H1 (cell line): ENCODE results near the gene PLEKHG4. TPM values are rescaled to one million over a fixed set of nuclear protein-coding genes. Genes with fewer than 3 reads are reported as not detected.

ENCODE experiments used
- CBX8 ChIP-seq: fragments of 300-800, 300-1000 bp; sonication (generic); IDR thresholded peaks from 2 replicates; pipeline ENCODE4 v1.7.1; 2016; ENCODE audit warnings: low read depth, low read length, borderline replicate concordance
- GTF2F1 ChIP-seq: IDR thresholded peaks from 2 replicates; pipeline ENCODE4 v1.6.1; 2012; ENCODE audit warnings: low read depth, low read length, improper control_type of control experiment, borderline replicate concordance
- RAD21 ChIP-seq, 2 experiments: IDR thresholded peaks in 1 of 2; conservative IDR thresholded peaks in 1 of 2; 2 replicates each; pipeline ENCODE4 v1.6.1; 2011; ENCODE audit warnings: low read depth in 2 of 2, low read length in 2 of 2, improper control_type of control experiment in 1 of 2, inconsistent platforms in 1 of 2, mild to moderate bottlenecking in 1 of 2, moderate library complexity in 1 of 2
- polyA plus RNA-seq, 7 experiments: library from polyadenylated mRNA; depleted of rRNA in 3 of 7; stranded (reverse) in 5 of 7; unstranded in 2 of 7; fragments of >200 nt in 5 of 7; fragments of 200-250 nt in 2 of 7; gene quantifications; 1 replicate in 5 of 7; 2 replicates in 1 of 7; 4 replicates in 1 of 7; pipeline versions ENCODE4 v1.2.1 to v1.2.3, GENCODE V29; 2011 to 2013; ENCODE audit warnings: missing spikeins in 2 of 7, mixed read lengths in 2 of 7
- total RNA-seq: library from RNA; stranded (reverse); fragmentation: NEBNext Ultra II Directional; extraction: Animal tissue kit (Norgen Biotek cat#: 25700); gene quantifications from 2 replicates; pipeline ENCODE4 v1.2.1, GENCODE V29; 2021
- TF ChIP-seq, protein P1 (sequence below): IDR thresholded peaks from 2 replicates; pipeline ENCODE4 v1.6.1; 2012; ENCODE audit warnings: inconsistent platforms

Gene PLEKHG4
- total and polyA plus RNA-seq, 2 of the 8 experiments (the other 6 are each of a cell fraction or from before 2014, with no cell fraction given) = 7.7 to 11.1 TPM

GRCh38 chr16:67234180-67234597, 45.1 kb upstream of the PLEKHG4 start (continued):
- no peak for TF ChIP-seq CBX8
- TF ChIP-seq, protein P1, sequence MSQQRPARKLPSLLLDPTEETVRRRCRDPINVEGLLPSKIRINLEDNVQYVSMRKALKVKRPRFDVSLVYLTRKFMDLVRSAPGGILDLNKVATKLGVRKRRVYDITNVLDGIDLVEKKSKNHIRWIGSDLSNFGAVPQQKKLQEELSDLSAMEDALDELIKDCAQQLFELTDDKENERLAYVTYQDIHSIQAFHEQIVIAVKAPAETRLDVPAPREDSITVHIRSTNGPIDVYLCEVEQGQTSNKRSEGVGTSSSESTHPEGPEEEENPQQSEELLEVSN = no peak
- TF ChIP-seq GTF2F1 = no peak
- TF ChIP-seq RAD21 (IDR thresholded peaks at IDR 0.05 in 1 of 2, conservative IDR thresholded peaks at IDR 0.05 in 1 of 2; ENCODE audit: low read depth in 2 of 2, low read length in 2 of 2) = no peak
